ENCODE results near the gene FUT3. TPM values are rescaled to one million over a fixed set of nuclear protein-coding genes. Genes with fewer than 3 reads are reported as not detected.
A peak's percentile ranks its signal among the peaks of the same experiment; 100 is the strongest.
"Not testable (repeated sequence)": the region's sequence is repeated elsewhere in the genome, so short reads cannot be mapped to it uniquely, and the experiment has no call there.

Gene FUT3
- not detected in 2 replicates for total RNA-seq (2014; rRNA removed; shearing (Covaris generic))
- 0.05 TPM in 1 of 2 replicates, not detected in the other for polyA plus RNA-seq (2015; cell fraction: cytosol; rRNA removed)
- 0.35 TPM in 1 of 2 replicates, not detected in the other for polyA plus RNA-seq (2015; cell fraction: nucleus; rRNA removed)

GRCh38 chr19:5851302-5851701, at the start of gene FUT3:
Gene FUT3, minus strand, starts transcription at chr19:5851449.
- no peak for DNase-seq (ENCODE audit: low read depth)

GRCh38 chr19:5900976-5901375, 49.7 kb upstream of the FUT3 start:
- no peak for DNase-seq (ENCODE audit: low read depth)

- DNase-seq (ENCODE audit: low read depth) = no peak
Observed at GRCh38 chr19:5899728-5900526, 48.7 kb upstream of the FUT3 start.

GRCh38 chr19:5897189-5897969, 46.1 kb upstream of the FUT3 start:
- DNase-seq (ENCODE audit: low read depth) = no peak

- DNase-seq (ENCODE audit: low read depth) = no peak
Observed at GRCh38 chr19:5896365-5897076, 45.3 kb upstream of the FUT3 start.

- DNase-seq (ENCODE audit: low read depth) = no peak
Observed at GRCh38 chr19:5895890-5896289, 44.6 kb upstream of the FUT3 start.

- DNase-seq (ENCODE audit: low read depth) = no peak
Observed at GRCh38 chr19:5895409-5895808, 44.2 kb upstream of the FUT3 start.

- no peak for DNase-seq (ENCODE audit: low read depth)
Observed at GRCh38 chr19:5894704-5895349, 43.6 kb upstream of the FUT3 start.

- DNase-seq (ENCODE audit: low read depth) = no peak
Observed at GRCh38 chr19:5893907-5894703, 42.9 kb upstream of the FUT3 start.

GRCh38 chr19:5893296-5893903, 42.2 kb upstream of the FUT3 start:
- no peak for DNase-seq (ENCODE audit: low read depth)

- DNase-seq (ENCODE audit: low read depth) = no peak
Observed at GRCh38 chr19:5892772-5893275, 41.6 kb upstream of the FUT3 start.

GRCh38 chr19:5891938-5892771, 40.9 kb upstream of the FUT3 start:
- peak; percentile 38 for DNase-seq (ENCODE audit: low read depth)

GRCh38 chr19:5891572-5891937, 40.3 kb upstream of the FUT3 start:
- DNase-seq (ENCODE audit: low read depth) = no peak

- no peak for DNase-seq (ENCODE audit: low read depth)
Observed at GRCh38 chr19:5890099-5890498, 38.9 kb upstream of the FUT3 start.

- no peak for DNase-seq (ENCODE audit: low read depth)
Observed at GRCh38 chr19:5889288-5889971, 38.2 kb upstream of the FUT3 start.

GRCh38 chr19:5884065-5884811, 33.0 kb upstream of the FUT3 start:
- not testable (repeated sequence) for DNase-seq (ENCODE audit: low read depth)

GRCh38 chr19:5883157-5883873, 32.1 kb upstream of the FUT3 start:
- DNase-seq (ENCODE audit: low read depth) = not testable (repeated sequence)

Measured in HT1080 (cell line).